Right lobe of liver (tissue), 4 donors: Measurements from ENCODE around the gene MAU2.

ENCODE experiments used
- POLR2A ChIP-seq: fragments of 450-650 bp; IDR thresholded peaks from one replicate; pipeline ENCODE4 v1.6.1; 2017; ENCODE audit warnings: antibody characterized with exemption, mild to moderate bottlenecking
- TF ChIP-seq, protein P1 (sequence below), 4 donors: fragments of 200-600 bp in 3 of 4; fragments of 450-650 bp in 1 of 4; IDR thresholded peaks; one replicate each; pipeline versions ENCODE4 v1.5.1 to v1.8.0; 2016 to 2022; ENCODE audit warnings: antibody characterized with exemption in 4 of 4, mild to moderate bottlenecking in 2 of 4
- donor health status: DM: no; HTN: no; CAD: no.
- donor health status: DM: no; HTN: no; CAD: no.
- donor health status: DM: no; HTN: yes; CAD: no.

DNA sequence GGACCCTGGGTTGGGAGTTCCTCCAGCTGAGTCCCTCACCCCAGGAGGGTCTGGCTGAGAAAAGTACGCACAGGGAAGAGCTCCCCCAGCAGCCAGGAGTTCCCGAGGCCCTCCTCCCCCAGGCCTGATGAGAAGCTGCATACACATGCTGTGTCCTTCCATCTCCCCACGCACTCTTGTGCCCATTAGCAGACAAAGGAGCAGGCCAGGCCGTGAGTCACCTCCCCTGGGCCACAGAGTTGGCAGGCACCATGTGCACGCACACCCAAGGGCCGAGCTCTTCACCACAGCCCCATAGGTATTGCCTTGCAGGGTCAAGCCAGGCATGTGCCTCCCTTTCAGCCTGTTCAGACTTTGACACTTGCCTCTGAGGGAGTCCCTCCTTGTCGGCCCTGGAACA is 17.5 kb downstream of the MAU2 start:
- TF ChIP-seq, protein P1, sequence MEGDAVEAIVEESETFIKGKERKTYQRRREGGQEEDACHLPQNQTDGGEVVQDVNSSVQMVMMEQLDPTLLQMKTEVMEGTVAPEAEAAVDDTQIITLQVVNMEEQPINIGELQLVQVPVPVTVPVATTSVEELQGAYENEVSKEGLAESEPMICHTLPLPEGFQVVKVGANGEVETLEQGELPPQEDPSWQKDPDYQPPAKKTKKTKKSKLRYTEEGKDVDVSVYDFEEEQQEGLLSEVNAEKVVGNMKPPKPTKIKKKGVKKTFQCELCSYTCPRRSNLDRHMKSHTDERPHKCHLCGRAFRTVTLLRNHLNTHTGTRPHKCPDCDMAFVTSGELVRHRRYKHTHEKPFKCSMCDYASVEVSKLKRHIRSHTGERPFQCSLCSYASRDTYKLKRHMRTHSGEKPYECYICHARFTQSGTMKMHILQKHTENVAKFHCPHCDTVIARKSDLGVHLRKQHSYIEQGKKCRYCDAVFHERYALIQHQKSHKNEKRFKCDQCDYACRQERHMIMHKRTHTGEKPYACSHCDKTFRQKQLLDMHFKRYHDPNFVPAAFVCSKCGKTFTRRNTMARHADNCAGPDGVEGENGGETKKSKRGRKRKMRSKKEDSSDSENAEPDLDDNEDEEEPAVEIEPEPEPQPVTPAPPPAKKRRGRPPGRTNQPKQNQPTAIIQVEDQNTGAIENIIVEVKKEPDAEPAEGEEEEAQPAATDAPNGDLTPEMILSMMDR (IDR thresholded peaks at IDR 0.05): no peak
- TF ChIP-seq POLR2A: no peak
